Measurements from ENCODE around the gene MORF4L1. TPM values are rescaled to one million over a fixed set of nuclear protein-coding genes. Genes with fewer than 3 reads are reported as not detected.
"Not testable (repeated sequence)": the region's sequence is repeated elsewhere in the genome, so short reads cannot be mapped to it uniquely, and the experiment has no call there.

MORF4L1 gene
- total RNA-seq, 4 donors from 2014 or later, result 103 to 149 (median 127) TPM

DNA sequence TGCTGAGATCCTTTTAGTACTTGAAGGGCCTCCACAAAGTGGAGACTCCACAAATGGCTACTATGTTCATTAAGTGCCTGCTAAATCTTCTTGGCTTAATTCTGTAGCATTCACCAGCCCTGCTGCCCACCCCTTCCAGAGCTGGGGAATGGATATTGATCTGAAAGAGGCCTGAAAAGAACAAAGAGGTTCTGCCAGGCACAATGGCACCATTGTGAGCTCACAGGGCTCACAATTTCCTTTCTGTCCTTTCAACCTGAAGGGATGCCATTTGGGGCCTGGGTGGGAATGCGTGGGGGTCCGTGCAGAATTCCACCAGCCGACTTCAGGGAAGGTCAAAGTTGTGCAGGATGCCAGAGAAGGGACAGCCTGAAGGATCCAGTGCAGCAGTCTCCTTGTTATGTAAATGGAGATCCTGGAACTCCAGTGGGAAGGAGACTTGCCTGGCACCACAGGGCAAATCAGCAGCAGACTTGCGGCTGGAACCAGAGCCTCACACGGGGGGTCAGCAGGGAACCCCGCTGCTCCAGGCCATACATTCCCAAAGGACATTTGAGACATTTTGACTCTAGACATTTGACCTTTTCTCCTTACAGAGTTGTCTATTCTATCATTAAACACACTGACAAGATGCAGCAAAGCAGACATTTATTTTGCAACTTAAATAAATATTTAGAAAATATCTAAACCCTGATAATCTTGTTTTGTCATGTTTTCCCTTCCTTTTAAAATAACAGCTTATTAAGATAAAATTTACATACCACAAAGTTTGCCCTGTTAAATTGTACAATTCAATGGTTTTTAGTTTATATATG, 21.5 kb upstream of the MORF4L1 start:
- no peaks in the 10 kb centered on the region for H3K9me3 ChIP-seq
- no peaks in the 10 kb centered on the region for H3K4me1 ChIP-seq
- no peaks in the 10 kb centered on the region for H3K27me3 ChIP-seq
- H3K4me3 ChIP-seq, result no peak overlapping the region
- 54% methylated on average over 6 of the region's 6 CpGs for WGBS
- no peaks in the 10 kb centered on the region for H3K36me3 ChIP-seq
- H3K27ac ChIP-seq, result no peak overlapping the region
- DNase-seq (ENCODE audit: low spot score in 2 of 2), result peak in 1 of 2 donors; percentile 0
- TF ChIP-seq EP300 (IDR thresholded peaks at IDR 0.05) (no peak), POLR2AphosphoS5 (IDR thresholded peaks at IDR 0.05) (no peak), POLR2A (IDR thresholded peaks at IDR 0.05) (no peak)
- TF ChIP-seq, protein P1, sequence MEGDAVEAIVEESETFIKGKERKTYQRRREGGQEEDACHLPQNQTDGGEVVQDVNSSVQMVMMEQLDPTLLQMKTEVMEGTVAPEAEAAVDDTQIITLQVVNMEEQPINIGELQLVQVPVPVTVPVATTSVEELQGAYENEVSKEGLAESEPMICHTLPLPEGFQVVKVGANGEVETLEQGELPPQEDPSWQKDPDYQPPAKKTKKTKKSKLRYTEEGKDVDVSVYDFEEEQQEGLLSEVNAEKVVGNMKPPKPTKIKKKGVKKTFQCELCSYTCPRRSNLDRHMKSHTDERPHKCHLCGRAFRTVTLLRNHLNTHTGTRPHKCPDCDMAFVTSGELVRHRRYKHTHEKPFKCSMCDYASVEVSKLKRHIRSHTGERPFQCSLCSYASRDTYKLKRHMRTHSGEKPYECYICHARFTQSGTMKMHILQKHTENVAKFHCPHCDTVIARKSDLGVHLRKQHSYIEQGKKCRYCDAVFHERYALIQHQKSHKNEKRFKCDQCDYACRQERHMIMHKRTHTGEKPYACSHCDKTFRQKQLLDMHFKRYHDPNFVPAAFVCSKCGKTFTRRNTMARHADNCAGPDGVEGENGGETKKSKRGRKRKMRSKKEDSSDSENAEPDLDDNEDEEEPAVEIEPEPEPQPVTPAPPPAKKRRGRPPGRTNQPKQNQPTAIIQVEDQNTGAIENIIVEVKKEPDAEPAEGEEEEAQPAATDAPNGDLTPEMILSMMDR (IDR thresholded peaks at IDR 0.05), result no peak

DNA sequence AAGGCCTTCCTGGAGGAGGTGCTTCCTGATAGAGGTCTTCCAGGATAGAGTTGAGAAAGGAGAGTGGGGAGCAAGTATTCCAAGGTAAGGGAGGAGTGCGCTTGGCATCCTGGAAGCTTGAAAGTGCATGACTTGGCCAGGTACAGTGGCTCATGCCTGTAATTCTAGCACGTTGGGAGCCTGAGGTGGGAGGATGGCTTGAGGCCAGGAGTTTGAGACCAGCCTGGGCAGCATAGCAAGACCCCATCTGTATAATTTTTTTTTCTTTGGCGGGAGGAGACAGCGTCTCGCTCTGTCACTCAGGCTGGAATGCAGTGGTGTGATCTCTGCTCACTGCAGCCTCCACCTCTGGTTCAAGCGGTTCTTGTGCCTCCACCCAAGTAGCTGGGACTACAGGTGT, 19.2 kb upstream of the MORF4L1 start:
- no peaks in the 10 kb centered on the region for H3K4me1 ChIP-seq
- H3K27ac ChIP-seq, result no peak overlapping the region
- no peak for DNase-seq (ENCODE audit: low spot score in 2 of 2)
- WGBS, result 93% methylated on average over 6 of the region's 6 CpGs
- no peaks in the 10 kb centered on the region for H3K9me3 ChIP-seq
- no peaks in the 10 kb centered on the region for H3K27me3 ChIP-seq
- TF ChIP-seq POLR2A (IDR thresholded peaks at IDR 0.05) (no peak), POLR2AphosphoS5 (IDR thresholded peaks at IDR 0.05) (no peak), EP300 (IDR thresholded peaks at IDR 0.05) (no peak)
- TF ChIP-seq, protein P1 (IDR thresholded peaks at IDR 0.05), result no peak
- H3K36me3 ChIP-seq, result no peaks in the 10 kb centered on the region
- no peak overlapping the region for H3K4me3 ChIP-seq

DNA sequence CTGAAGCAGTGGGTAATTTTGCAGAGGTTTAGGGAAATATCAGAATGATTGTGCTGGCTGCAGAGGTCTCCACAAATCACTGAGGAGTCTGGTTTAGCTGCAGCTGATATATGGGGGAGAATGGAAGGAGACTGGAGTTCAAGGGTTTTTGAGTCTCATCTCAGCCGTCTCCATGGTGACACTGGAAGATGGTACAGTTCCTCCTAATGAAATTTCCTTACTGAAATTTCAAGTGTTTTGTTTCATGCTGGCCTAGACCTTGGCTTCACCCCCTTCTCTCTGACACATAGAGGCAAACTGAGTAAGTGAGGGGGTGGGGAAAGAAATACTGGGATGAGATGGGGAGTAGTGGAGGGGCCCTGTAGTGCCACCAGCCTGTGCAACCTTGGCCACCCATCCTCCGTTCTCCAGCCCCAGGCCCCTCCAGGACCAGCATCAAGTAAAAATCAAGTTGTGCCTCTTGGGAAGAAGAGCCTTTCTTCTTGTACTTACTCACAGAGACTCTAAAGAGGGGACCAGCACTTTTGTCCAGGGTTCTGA, 17.8 kb upstream of the MORF4L1 start:
- no peak overlapping the region for H3K27ac ChIP-seq
- 100% methylated on average over 2 of the region's 2 CpGs for WGBS
- TF ChIP-seq POLR2AphosphoS5 (IDR thresholded peaks at IDR 0.05), result no peak
- H3K4me3 ChIP-seq, result no peak overlapping the region
- H3K27me3 ChIP-seq, result no peaks in the 10 kb centered on the region
- DNase-seq (ENCODE audit: low spot score in 2 of 2), result peak in 1 of 2 donors; percentile 11
- H3K36me3 ChIP-seq, result no peaks in the 10 kb centered on the region
- no peaks in the 10 kb centered on the region for H3K9me3 ChIP-seq
- no peaks in the 10 kb centered on the region for H3K4me1 ChIP-seq

DNA sequence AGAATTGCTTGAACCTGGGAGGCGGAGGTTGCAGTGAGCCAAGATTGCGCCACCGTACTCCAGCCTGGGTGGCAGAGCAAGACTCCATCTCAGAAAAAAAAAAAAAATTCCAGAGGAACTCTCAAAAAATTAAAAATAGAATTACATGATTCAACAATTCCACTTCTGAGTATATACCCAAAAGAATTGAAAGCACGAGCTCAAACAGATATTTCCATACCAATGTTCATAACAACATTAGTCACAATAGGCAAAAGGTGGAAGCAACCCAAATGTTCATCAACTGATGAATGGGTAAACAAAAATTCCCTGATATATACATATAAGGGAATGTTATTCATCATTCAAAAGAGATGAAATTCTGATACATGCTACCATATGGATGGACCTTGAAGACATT, 16.9 kb upstream of the MORF4L1 start:
- Histone ChIP-seq H3K4me1 (no peaks in the 10 kb centered on the region), H3K4me3 (no peak overlapping the region), H3K9me3 (no peaks in the 10 kb centered on the region), H3K27me3 (no peaks in the 10 kb centered on the region), H3K36me3 (no peaks in the 10 kb centered on the region), H3K27ac (no peak overlapping the region)
- TF ChIP-seq POLR2AphosphoS5 (IDR thresholded peaks at IDR 0.05) (no peak), EP300 (IDR thresholded peaks at IDR 0.05) (no peak), POLR2A (IDR thresholded peaks at IDR 0.05) (no peak)
- TF ChIP-seq, protein P1 (IDR thresholded peaks at IDR 0.05), result no peak
- no peak for DNase-seq (ENCODE audit: low spot score in 2 of 2)
- 55% methylated on average over 4 of the region's 4 CpGs for WGBS

DNA sequence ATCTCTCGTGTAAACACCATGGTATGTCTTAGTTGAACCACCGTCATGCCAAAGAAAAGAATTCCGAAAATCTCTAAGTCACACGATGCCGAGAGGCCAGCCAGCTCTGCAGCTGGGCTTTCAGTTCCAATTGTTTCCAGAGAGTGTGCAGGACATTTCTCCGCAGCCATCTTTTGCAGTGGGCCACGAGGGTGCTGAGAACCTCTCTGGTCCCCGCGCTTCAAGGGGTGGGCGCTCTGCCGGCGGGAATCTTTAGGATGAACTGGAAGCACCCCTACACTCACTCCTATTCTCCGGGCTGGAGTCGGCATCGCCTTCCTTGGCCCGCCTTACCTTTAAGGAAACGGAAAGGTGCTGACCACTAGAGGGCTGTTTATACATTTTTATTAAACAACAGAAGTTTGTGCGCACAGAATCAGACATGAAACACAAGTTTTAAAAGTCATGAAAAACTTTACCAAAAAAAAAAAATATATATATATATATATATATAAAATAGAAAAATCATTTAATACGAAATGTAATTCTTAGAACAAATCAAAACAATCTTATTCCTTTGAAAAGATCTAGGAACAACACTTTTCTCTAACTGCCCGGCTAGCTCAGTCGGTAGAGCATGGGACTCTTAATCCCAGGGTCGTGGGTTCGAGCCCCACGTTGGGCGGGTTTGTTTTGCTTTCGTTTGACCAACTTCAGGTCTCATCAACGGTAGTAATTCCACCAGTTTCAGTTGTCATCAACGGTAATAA, 12.5 kb upstream of the MORF4L1 start:
- Histone ChIP-seq H3K36me3 (no peaks in the 10 kb centered on the region), H3K4me1 (no peaks in the 10 kb centered on the region), H3K27me3 (no peaks in the 10 kb centered on the region), H3K9me3 (no peaks in the 10 kb centered on the region), H3K4me3 (peak overlapping the region; percentile 44), H3K27ac (peak overlapping the region; percentile 53)
- TF ChIP-seq POLR2A (IDR thresholded peaks at IDR 0.05) (no peak), POLR2AphosphoS5 (IDR thresholded peaks at IDR 0.05) (no peak)
- TF ChIP-seq, protein P1 (IDR thresholded peaks at IDR 0.05), result peak; percentile 40 to 53
- WGBS, result under 1% methylated on average over 28 of the region's 28 CpGs
- peak; percentile 86 for DNase-seq (ENCODE audit: low spot score in 2 of 2)

DNA sequence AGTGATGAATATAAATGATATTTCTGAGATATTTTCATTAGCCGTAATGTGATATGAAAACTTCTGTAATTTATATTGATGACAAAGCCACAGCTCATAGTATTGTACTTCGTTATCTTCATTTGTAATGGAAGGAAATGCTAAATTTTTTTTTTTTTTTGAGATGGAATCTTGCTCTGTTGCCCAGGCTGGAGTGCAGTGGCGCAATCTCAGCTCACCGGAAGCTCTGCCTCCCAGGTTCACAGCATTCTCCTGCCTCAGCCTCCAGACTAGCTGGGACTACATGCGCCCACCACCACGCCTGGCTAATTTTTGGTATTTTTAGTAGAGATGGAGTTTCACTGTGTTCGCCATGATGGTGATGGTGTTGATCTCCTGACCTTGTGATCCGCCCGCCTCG, 7.1 kb upstream of the MORF4L1 start:
- H3K27ac ChIP-seq, H3K27me3 ChIP-seq, H3K4me1 ChIP-seq, H3K9me3 ChIP-seq, H3K4me3 ChIP-seq, H3K36me3 ChIP-seq: not testable (repeated sequence)
- 98% methylated on average over 10 of the region's 10 CpGs for WGBS
- peak in 1 of 2 donors; percentile 8 for DNase-seq (ENCODE audit: low spot score in 2 of 2)

DNA sequence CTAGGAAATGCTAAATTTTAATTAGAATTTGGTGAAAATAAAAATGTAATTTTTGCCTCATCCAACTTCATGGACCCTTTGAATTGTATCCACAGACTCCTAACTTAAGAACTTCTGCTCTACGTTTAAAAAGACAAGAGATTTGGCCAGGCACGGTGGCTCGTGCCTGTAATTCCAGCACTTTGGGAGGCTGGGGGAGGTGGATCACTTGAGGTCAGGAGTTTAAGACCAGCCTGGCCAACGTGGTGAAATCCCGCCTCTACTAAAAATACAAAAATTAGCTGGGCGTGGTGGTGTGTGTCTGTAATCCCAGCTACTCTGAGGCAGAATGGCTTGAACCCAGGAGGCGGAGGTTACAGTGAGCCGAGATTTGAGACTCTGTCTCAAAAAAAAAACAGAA, 6.7 kb upstream of the MORF4L1 start:
- WGBS, result 67% methylated on average over 8 of the region's 8 CpGs
- H3K27ac ChIP-seq, H3K27me3 ChIP-seq, H3K36me3 ChIP-seq, H3K9me3 ChIP-seq, H3K4me1 ChIP-seq, H3K4me3 ChIP-seq: not testable (repeated sequence)
- peak in 1 of 2 donors; percentile 40 for DNase-seq (ENCODE audit: low spot score in 2 of 2)
